GM12892 (cell line): ENCODE measurements around the gene FASLG.

Source experiments
- POLR2A ChIP-seq: IDR thresholded peaks from 2 replicates; pipeline ENCODE4 v1.6.1; 2011; ENCODE audit warnings: low read depth, low read length, control low read depth
- POLR2AphosphoS5 ChIP-seq: IDR thresholded peaks from 2 replicates; pipeline ENCODE4 v1.6.1; 2011; ENCODE audit warnings: low read depth, low read length, control low read depth

DNA sequence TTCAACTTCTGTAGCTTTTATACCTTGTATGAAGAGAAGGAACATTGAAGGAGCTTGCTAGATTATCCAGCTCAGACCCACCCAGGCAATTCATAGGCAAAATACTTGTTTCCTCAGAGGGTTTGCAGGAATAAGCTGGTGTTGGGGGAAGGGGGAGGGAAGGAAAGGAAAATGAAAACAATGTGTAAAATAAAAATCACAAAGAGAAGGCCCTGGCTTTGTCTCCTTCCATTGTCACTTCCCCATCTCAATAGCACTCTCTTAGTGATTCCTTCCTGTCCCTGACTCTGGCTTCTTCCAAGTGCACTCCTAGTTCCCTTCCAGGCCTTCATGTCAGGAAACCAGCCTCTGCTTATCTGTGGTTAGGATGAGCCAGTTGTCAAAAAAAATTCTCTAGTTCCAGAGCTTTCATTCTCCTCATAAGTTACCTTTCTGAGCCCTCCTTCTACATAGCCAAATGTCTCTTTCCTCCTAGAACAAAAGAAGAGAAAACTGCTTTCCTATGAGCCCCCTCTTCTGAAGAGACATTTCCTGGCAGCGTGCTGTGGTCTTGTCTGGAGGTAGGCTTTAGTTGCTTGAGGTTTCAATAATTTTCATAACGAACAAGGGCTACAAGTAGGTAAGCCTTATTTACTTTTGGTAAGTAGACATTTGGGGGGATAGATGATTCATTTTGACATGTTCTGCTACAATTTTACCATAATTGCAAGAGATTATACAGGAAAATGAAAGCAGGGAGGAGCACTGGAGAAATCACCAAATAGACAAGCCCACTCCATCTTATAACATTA is 45.7 kb downstream of the FASLG start:
- TF ChIP-seq POLR2AphosphoS5 (no peak), POLR2A (no peak)
